Measurements from ENCODE around the gene APOA4. TPM values are rescaled to one million over a fixed set of nuclear protein-coding genes. Genes with fewer than 3 reads are reported as not detected.

APOA4 gene
- total and polyA plus RNA-seq, 2 of the 13 experiments (the other 11 are each of a cell fraction or from before 2014, with no cell fraction given), result 3.8 to 7.2 TPM

DNA sequence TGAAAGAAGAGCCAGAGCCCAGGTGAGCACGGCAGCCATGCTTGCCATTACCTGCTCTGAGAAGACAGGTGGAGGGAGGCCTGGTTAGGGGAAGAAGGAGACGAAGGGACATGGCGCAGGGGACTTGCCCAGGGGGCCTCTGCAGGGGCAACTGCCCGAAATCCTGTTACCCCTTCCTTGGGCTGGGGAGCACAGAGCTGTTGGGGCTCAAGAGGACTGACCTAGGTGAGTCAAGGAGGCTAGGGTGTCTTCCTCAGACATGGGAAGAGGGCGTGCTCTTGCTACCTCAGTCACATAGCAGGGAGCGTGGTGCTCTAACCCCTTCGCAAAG, 31.3 kb downstream of the APOA4 start, which contains the start of gene APOA5 (continued):
- TF ChIP-seq, protein P1, sequence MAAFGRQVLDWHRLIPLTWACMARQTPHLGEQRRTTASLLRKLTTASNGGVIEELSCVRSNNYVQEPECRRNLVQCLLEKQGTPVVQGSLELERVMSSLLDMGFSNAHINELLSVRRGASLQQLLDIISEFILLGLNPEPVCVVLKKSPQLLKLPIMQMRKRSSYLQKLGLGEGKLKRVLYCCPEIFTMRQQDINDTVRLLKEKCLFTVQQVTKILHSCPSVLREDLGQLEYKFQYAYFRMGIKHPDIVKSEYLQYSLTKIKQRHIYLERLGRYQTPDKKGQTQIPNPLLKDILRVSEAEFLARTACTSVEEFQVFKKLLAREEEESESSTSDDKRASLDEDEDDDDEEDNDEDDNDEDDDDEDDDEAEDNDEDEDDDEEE (CRISPR knock-in tag; IDR thresholded peaks at IDR 0.05), result 0 out of 2 replicates have a peak, but pooled peaks have one; percentile 34
- TF ChIP-seq SCMH1 (CRISPR knock-in tag; IDR thresholded peaks at IDR 0.05; ENCODE audit: borderline replicate concordance) (no peak), ZNF343 (CRISPR knock-in tag; IDR thresholded peaks at IDR 0.05) (peak; percentile 8; the same call in 1 of the 2 replicates), RBAK (CRISPR knock-in tag; IDR thresholded peaks at IDR 0.05) (no peak), ZNF563 (CRISPR knock-in tag; IDR thresholded peaks at IDR 0.05) (0 out of 2 replicates have a peak, but pooled peaks have one; percentile 19), ZNF101 (CRISPR knock-in tag; IDR thresholded peaks at IDR 0.05; ENCODE audit: borderline replicate concordance, low read depth) (no peak), TCF7 (IDR thresholded peaks at IDR 0.05; ENCODE audit: low read depth) (no peak), ZNF850 (CRISPR knock-in tag; conservative IDR thresholded peaks at IDR 0.05) (0 out of 2 replicates have a peak, but pooled peaks have one; percentile 39), MEIS1 (CRISPR knock-in tag; IDR thresholded peaks at IDR 0.05; ENCODE audit: borderline replicate concordance) (0 out of 2 replicates have a peak, but pooled peaks have one; percentile 17), ZNF674 (CRISPR knock-in tag; IDR thresholded peaks at IDR 0.05; ENCODE audit: low read depth) (no peak), EEA1 (CRISPR knock-in tag; IDR thresholded peaks at IDR 0.05; ENCODE audit: borderline replicate concordance) (no peak), FOXA1 (IDR thresholded peaks at IDR 0.05) (no peak), FOXA1 (CRISPR knock-in tag; IDR thresholded peaks at IDR 0.05) (no peak), IKZF4 (CRISPR knock-in tag; IDR thresholded peaks at IDR 0.05; ENCODE audit: borderline replicate concordance, low read depth, not compliant biosample characterization) (no peak), POLR2G (IDR thresholded peaks at IDR 0.05; ENCODE audit: low read depth, low read length) (peak; percentile 30; the same call in 1 of the 2 replicates), RBFOX2 (IDR thresholded peaks at IDR 0.05; ENCODE audit: low read depth, low read length) (peak; percentile 78)
- TF ChIP-seq, protein P2, sequence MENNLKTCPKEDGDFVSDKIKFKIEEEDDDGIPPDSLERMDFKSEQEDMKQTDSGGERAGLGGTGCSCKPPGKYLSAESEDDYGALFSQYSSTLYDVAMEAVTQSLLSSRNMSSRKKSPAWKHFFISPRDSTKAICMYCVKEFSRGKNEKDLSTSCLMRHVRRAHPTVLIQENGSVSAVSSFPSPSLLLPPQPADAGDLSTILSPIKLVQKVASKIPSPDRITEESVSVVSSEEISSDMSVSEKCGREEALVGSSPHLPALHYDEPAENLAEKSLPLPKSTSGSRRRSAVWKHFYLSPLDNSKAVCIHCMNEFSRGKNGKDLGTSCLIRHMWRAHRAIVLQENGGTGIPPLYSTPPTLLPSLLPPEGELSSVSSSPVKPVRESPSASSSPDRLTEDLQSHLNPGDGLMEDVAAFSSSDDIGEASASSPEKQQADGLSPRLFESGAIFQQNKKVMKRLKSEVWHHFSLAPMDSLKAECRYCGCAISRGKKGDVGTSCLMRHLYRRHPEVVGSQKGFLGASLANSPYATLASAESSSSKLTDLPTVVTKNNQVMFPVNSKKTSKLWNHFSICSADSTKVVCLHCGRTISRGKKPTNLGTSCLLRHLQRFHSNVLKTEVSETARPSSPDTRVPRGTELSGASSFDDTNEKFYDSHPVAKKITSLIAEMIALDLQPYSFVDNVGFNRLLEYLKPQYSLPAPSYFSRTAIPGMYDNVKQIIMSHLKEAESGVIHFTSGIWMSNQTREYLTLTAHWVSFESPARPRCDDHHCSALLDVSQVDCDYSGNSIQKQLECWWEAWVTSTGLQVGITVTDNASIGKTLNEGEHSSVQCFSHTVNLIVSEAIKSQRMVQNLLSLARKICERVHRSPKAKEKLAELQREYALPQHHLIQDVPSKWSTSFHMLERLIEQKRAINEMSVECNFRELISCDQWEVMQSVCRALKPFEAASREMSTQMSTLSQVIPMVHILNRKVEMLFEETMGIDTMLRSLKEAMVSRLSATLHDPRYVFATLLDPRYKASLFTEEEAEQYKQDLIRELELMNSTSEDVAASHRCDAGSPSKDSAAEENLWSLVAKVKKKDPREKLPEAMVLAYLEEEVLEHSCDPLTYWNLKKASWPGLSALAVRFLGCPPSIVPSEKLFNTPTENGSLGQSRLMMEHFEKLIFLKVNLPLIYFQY (CRISPR knock-in tag; IDR thresholded peaks at IDR 0.05; ENCODE audit: borderline replicate concordance), result no peak
- TF ChIP-seq, protein P3, sequence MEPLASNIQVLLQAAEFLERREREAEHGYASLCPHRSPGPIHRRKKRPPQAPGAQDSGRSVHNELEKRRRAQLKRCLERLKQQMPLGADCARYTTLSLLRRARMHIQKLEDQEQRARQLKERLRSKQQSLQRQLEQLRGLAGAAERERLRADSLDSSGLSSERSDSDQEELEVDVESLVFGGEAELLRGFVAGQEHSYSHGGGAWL (CRISPR knock-in tag; IDR thresholded peaks at IDR 0.05), result no peak
- TF ChIP-seq, protein P4, sequence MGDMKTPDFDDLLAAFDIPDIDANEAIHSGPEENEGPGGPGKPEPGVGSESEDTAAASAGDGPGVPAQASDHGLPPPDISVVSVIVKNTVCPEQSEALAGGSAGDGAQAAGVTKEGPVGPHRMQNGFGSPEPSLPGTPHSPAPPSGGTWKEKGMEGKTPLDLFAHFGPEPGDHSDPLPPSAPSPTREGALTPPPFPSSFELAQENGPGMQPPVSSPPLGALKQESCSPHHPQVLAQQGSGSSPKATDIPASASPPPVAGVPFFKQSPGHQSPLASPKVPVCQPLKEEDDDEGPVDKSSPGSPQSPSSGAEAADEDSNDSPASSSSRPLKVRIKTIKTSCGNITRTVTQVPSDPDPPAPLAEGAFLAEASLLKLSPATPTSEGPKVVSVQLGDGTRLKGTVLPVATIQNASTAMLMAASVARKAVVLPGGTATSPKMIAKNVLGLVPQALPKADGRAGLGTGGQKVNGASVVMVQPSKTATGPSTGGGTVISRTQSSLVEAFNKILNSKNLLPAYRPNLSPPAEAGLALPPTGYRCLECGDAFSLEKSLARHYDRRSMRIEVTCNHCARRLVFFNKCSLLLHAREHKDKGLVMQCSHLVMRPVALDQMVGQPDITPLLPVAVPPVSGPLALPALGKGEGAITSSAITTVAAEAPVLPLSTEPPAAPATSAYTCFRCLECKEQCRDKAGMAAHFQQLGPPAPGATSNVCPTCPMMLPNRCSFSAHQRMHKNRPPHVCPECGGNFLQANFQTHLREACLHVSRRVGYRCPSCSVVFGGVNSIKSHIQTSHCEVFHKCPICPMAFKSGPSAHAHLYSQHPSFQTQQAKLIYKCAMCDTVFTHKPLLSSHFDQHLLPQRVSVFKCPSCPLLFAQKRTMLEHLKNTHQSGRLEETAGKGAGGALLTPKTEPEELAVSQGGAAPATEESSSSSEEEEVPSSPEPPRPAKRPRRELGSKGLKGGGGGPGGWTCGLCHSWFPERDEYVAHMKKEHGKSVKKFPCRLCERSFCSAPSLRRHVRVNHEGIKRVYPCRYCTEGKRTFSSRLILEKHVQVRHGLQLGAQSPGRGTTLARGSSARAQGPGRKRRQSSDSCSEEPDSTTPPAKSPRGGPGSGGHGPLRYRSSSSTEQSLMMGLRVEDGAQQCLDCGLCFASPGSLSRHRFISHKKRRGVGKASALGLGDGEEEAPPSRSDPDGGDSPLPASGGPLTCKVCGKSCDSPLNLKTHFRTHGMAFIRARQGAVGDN (CRISPR knock-in tag; IDR thresholded peaks at IDR 0.05), result peak; percentile 16; the same call in 1 of the 2 replicates

All from HepG2 (cell line).